ENCODE data around the gene NIPA2. TPM values are rescaled to one million over a fixed set of nuclear protein-coding genes. Genes with fewer than 3 reads are reported as not detected.

The NIPA2 gene
- total RNA-seq, 2 donors from 2014 or later: 57.0 to 58.3 TPM

DNA sequence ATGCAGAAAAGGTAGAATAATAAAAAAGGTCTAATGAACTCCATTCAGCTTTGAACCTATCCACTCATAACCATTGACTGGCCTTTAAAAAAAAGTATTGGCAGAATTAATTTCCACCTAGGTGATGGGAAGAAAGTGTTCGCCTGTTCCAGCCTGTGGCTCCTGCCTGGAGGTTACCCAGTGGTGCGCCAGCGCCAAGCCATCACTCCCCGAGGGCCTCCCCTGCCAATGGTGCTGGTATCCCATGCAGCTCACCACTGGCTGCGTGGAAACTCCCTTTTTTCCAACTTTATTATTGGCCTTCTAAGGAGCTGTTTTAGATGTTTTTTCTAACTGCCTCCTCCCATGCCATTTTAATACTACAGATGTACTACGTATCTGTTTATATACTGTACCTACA lies 29.4 kb downstream of the NIPA2 start:
- Mint-ChIP-seq H3K4me3 (no peak overlapping the region), H3K36me3 (ENCODE audit: low read depth) (peaks cover 93% of the 10 kb centered on the region), H3K9me3 (no peaks in the 10 kb centered on the region), H3K27ac (no peak overlapping the region), H3K4me1 (no peaks in the 10 kb centered on the region), H3K27me3 (ENCODE audit: insufficient read depth) (no peaks in the 10 kb centered on the region)
- Histone ChIP-seq H3K4me1 (ENCODE audit: control insufficient read depth, insufficient read depth, low read length) (no peaks in the 10 kb centered on the region), H3K36me3 (ENCODE audit: control insufficient read depth, insufficient read depth, low read length) (peaks cover 95% of the 10 kb centered on the region), H3K9ac (ENCODE audit: extremely low read depth, low read length, poor library complexity, severe bottlenecking) (no peak overlapping the region), H3K27me3 (ENCODE audit: control insufficient read depth, insufficient read depth, low read length, poor library complexity, severe bottlenecking) (no peaks in the 10 kb centered on the region), H3K27ac (ENCODE audit: low read depth, low read length) (no peak overlapping the region), H3K9me3 (ENCODE audit: control insufficient read depth, low read length) (peaks cover 11% of the 10 kb centered on the region), H3K4me3 (ENCODE audit: low read length) (no peak overlapping the region)
- TF ChIP-seq, protein P1, sequence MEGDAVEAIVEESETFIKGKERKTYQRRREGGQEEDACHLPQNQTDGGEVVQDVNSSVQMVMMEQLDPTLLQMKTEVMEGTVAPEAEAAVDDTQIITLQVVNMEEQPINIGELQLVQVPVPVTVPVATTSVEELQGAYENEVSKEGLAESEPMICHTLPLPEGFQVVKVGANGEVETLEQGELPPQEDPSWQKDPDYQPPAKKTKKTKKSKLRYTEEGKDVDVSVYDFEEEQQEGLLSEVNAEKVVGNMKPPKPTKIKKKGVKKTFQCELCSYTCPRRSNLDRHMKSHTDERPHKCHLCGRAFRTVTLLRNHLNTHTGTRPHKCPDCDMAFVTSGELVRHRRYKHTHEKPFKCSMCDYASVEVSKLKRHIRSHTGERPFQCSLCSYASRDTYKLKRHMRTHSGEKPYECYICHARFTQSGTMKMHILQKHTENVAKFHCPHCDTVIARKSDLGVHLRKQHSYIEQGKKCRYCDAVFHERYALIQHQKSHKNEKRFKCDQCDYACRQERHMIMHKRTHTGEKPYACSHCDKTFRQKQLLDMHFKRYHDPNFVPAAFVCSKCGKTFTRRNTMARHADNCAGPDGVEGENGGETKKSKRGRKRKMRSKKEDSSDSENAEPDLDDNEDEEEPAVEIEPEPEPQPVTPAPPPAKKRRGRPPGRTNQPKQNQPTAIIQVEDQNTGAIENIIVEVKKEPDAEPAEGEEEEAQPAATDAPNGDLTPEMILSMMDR (conservative IDR thresholded peaks at IDR 0.05): no peak
- 97 to 100% methylated on average over 4 to 6 of the region's 6 CpGs for WGBS, 2 experiments (ENCODE audit: insufficient coverage in 1 of 2, insufficient read length in 1 of 2)
- no peak for DNase-seq

DNA sequence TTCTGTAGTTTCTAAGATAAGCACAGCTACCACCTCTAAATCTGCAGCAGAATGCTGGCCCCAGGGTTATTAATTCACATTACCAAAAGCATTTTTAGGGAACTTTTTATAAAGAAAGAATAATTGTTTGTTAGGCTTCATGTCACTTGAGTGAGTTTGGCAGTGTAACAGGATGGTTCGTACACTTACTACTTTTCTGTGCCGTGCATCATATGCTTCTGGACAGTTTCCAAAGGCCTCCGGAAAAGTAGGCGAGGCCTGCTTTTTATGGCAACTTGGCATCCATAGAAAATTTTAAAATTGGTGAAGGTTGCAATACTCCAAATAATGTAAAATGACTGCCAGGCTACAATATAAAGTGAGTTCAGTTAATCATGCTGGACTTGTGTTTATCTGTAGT lies 30.0 kb downstream of the NIPA2 start:
- H3K4me1 ChIP-seq (ENCODE audit: control insufficient read depth, insufficient read depth, low read length): no peaks in the 10 kb centered on the region
- TF ChIP-seq, protein P1 (conservative IDR thresholded peaks at IDR 0.05): no peak
- no peak overlapping the region for H3K27ac ChIP-seq (ENCODE audit: low read depth, low read length)
- Mint-ChIP-seq H3K36me3 (ENCODE audit: low read depth) (peaks cover 93% of the 10 kb centered on the region), H3K4me3 (no peak overlapping the region), H3K4me1 (peaks cover 2% of the 10 kb centered on the region), H3K9me3 (no peaks in the 10 kb centered on the region), H3K27ac (no peak overlapping the region), H3K27me3 (ENCODE audit: insufficient read depth) (no peaks in the 10 kb centered on the region)
- H3K36me3 ChIP-seq (ENCODE audit: control insufficient read depth, insufficient read depth, low read length): peaks cover 94% of the 10 kb centered on the region
- DNase-seq: no peak
- H3K9me3 ChIP-seq (ENCODE audit: control insufficient read depth, low read length): peaks cover 11% of the 10 kb centered on the region
- H3K27me3 ChIP-seq (ENCODE audit: control insufficient read depth, insufficient read depth, low read length, poor library complexity, severe bottlenecking): no peaks in the 10 kb centered on the region
- 81 to 82% methylated on average over 4 of the region's 4 CpGs for WGBS, 2 experiments (ENCODE audit: insufficient coverage in 1 of 2, insufficient read length in 1 of 2)
- H3K4me3 ChIP-seq (ENCODE audit: low read length): no peak overlapping the region
- H3K9ac ChIP-seq (ENCODE audit: extremely low read depth, low read length, poor library complexity, severe bottlenecking): no peak overlapping the region

DNA sequence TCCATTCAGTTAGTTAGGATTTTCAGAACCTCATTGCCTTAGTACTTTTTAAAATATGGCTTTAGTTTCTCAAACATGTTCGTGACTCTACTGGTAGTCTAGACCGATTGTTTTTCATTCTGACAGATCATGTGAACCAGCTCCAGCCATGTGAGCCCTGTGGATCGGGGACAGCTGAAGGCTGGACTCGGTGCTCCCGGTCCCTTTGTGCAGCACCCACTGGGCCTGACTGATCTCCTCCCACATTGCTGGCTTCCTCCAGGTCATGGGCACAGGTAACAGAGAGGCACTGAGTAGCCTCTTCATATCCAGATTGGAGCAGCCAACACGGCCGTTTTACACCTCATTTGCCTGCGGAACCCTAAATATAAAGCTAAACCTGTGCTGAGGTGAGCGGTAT lies 30.5 kb downstream of the NIPA2 start:
- Histone ChIP-seq H3K9ac (ENCODE audit: extremely low read depth, low read length, poor library complexity, severe bottlenecking) (no peak overlapping the region), H3K27ac (ENCODE audit: low read depth, low read length) (no peak overlapping the region), H3K9me3 (ENCODE audit: control insufficient read depth, low read length) (peaks cover 11% of the 10 kb centered on the region), H3K4me3 (ENCODE audit: low read length) (no peak overlapping the region), H3K36me3 (ENCODE audit: control insufficient read depth, insufficient read depth, low read length) (peaks cover 94% of the 10 kb centered on the region), H3K4me1 (ENCODE audit: control insufficient read depth, insufficient read depth, low read length) (no peaks in the 10 kb centered on the region), H3K27me3 (ENCODE audit: control insufficient read depth, insufficient read depth, low read length, poor library complexity, severe bottlenecking) (no peaks in the 10 kb centered on the region)
- TF ChIP-seq, protein P1 (conservative IDR thresholded peaks at IDR 0.05): no peak
- Mint-ChIP-seq H3K4me3 (no peak overlapping the region), H3K9me3 (no peaks in the 10 kb centered on the region), H3K36me3 (ENCODE audit: low read depth) (peaks cover 92% of the 10 kb centered on the region), H3K27me3 (ENCODE audit: insufficient read depth) (no peaks in the 10 kb centered on the region), H3K27ac (no peak overlapping the region), H3K4me1 (peaks cover 4% of the 10 kb centered on the region)
- no peak for DNase-seq
- WGBS, 2 experiments (ENCODE audit: insufficient coverage in 1 of 2, insufficient read length in 1 of 2): 92 to 99% methylated on average over 8 to 9 of the region's 9 CpGs
